KMS-11 (cell line): Measurements from ENCODE around the gene UNC119.

Source experiments
- H2AFZ ChIP-seq: fragments of 200-600 bp; sonication (generic); 2 replicates; pipeline ENCODE4 v1.6.1; 2016; ENCODE audit warnings: antibody characterized with exemption, mixed run types, low read depth
- H3K27ac ChIP-seq: fragments of 200-600 bp; sonication (generic); 2 replicates; pipeline ENCODE4 v1.6.1; 2016; ENCODE audit warnings: mild to moderate bottlenecking, mixed run types
- H3K27me3 ChIP-seq: fragments of 200-600 bp; sonication (generic); 2 replicates; pipeline ENCODE4 v1.6.1; 2017; ENCODE audit warnings: mild to moderate bottlenecking, low read depth, mixed run types, moderate library complexity; ENCODE audit not compliant: insufficient read depth
- H3K36me3 ChIP-seq: fragments of 200-600 bp; sonication (generic); 2 replicates; pipeline ENCODE4 v1.6.1; 2017; ENCODE audit warnings: mild to moderate bottlenecking, mixed run types; ENCODE audit not compliant: insufficient read depth
- H3K4me1 ChIP-seq: fragments of 200-600 bp; sonication (generic); 2 replicates; pipeline ENCODE4 v1.6.1; 2016; ENCODE audit warnings: mild to moderate bottlenecking, low read depth, mixed run types; ENCODE audit not compliant: poor library complexity, severe bottlenecking
- H3K4me2 ChIP-seq: fragments of 200-600 bp; sonication (generic); 2 replicates; pipeline ENCODE4 v1.7.0; 2016; ENCODE audit warnings: mild to moderate bottlenecking, mixed run types
- H3K4me3 ChIP-seq: fragments of 200-600 bp; sonication (generic); IDR thresholded peaks from 2 replicates; pipeline ENCODE4 v1.6.1; 2017; ENCODE audit warnings: low read depth, low read length, mixed read lengths; ENCODE audit not compliant: insufficient read depth
- H3K79me2 ChIP-seq: fragments of 200-600 bp; sonication (generic); 2 replicates; pipeline ENCODE4 v1.6.1; 2016; ENCODE audit warnings: low read depth, mixed run types; ENCODE audit not compliant: insufficient read depth
- H3K9ac ChIP-seq: fragments of 200-600 bp; sonication (generic); 2 replicates; pipeline ENCODE4 v1.6.1; 2016; ENCODE audit warnings: mild to moderate bottlenecking, mixed run types
- H4K20me1 ChIP-seq: fragments of 200-600 bp; sonication (generic); 2 replicates; pipeline ENCODE4 v1.6.1; 2016; ENCODE audit warnings: mild to moderate bottlenecking, mixed run types; ENCODE audit not compliant: insufficient read depth
- TF ChIP-seq, protein P1 (sequence below): fragments of 200-600 bp; sonication (generic); conservative IDR thresholded peaks from 2 replicates; pipeline ENCODE4 v1.6.1; 2017; ENCODE audit warnings: low read depth, mild to moderate bottlenecking, antibody characterized with exemption, low read length, moderate library complexity, mixed read lengths

UNC119 gene

DNA sequence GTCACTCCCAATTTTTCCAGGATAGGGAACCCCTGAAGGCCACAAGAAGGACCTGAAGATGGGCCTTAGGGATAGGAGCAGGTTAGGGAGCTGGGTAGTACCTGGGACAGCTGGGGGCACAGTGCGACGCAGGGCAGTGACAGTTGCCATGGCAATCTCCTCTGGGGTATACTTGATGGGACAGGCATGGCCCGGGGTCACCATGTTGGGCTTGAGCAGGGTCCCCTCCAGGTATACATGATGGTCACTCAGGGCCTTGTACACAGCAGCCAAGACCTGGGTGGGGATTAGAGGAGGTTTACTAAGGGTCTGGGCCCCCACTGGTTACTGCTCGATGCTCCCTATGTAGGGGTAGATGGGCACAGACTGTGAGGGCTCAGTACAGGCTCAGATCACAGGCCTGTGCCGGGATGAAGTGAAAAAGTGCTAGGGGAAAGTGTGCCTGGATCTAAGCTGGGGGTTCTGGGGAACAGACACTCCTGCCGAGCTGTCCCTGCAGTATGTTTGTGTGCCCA, 21.6 kb upstream of the UNC119 start:
- Histone ChIP-seq H3K27me3 (no peaks in the 10 kb centered on the region), H3K4me1 (peaks cover 32% of the 10 kb centered on the region), H3K27ac (no peak overlapping the region), H3K79me2 (peaks cover 20% of the 10 kb centered on the region), H3K4me2 (no peak overlapping the region), H3K9ac (no peak overlapping the region), H2AFZ (no peak overlapping the region), H3K36me3 (no peaks in the 10 kb centered on the region; the same call in 1 of the 2 replicates), H3K4me3 (no peak overlapping the region), H4K20me1 (no peaks in the 10 kb centered on the region)
- TF ChIP-seq, protein P1, sequence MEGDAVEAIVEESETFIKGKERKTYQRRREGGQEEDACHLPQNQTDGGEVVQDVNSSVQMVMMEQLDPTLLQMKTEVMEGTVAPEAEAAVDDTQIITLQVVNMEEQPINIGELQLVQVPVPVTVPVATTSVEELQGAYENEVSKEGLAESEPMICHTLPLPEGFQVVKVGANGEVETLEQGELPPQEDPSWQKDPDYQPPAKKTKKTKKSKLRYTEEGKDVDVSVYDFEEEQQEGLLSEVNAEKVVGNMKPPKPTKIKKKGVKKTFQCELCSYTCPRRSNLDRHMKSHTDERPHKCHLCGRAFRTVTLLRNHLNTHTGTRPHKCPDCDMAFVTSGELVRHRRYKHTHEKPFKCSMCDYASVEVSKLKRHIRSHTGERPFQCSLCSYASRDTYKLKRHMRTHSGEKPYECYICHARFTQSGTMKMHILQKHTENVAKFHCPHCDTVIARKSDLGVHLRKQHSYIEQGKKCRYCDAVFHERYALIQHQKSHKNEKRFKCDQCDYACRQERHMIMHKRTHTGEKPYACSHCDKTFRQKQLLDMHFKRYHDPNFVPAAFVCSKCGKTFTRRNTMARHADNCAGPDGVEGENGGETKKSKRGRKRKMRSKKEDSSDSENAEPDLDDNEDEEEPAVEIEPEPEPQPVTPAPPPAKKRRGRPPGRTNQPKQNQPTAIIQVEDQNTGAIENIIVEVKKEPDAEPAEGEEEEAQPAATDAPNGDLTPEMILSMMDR, result no peak

DNA sequence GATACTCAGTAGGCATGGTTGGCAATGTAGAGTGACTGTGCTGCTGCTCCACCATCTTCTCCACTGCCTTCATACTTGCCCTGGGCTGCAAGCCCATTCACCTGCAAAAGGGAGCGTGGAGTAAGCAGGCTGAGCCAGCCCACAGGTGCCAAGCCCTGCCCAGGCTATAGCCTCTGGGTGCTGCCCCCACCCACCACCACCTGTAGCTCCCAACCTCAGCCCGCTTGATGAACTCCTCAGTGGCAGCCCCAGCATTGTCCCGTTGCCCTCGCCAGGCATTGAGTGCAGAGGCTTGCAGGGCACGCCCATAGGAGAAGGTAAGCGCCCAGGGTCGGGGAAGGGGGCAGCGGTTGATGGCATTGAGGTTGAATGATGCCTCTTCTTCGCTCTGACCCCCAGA, 21.1 kb upstream of the UNC119 start:
- no peak overlapping the region for H3K27ac ChIP-seq
- H2AFZ ChIP-seq, result no peak overlapping the region
- H3K79me2 ChIP-seq, result peaks cover 25% of the 10 kb centered on the region
- H3K4me3 ChIP-seq, result no peak overlapping the region
- no peaks in the 10 kb centered on the region; the same call in 1 of the 2 replicates for H3K36me3 ChIP-seq
- TF ChIP-seq, protein P1, result no peak
- no peaks in the 10 kb centered on the region for H3K27me3 ChIP-seq
- H3K9ac ChIP-seq, result no peak overlapping the region
- peaks cover 37% of the 10 kb centered on the region for H3K4me1 ChIP-seq
- H4K20me1 ChIP-seq, result no peaks in the 10 kb centered on the region
- no peak overlapping the region for H3K4me2 ChIP-seq

DNA sequence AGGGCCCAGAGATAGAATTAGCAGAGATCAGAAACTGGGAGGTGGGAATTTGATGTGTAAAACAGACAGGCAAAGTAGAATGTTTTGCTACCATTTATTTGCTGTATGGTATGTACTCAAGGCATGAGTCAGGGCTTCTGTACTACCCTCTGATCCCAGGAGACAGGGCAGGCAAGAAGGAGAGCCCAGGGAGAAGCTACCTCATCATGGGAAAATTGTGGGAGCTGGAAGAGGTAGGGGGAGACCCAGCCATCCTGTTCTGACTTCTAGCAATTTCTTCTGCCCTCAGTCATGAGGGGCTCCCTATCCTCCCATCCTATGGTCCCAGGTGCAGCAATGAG, 20.6 kb upstream of the UNC119 start:
- Histone ChIP-seq H3K36me3 (no peaks in the 10 kb centered on the region), H4K20me1 (no peaks in the 10 kb centered on the region), H3K27ac (no peak overlapping the region), H3K27me3 (no peaks in the 10 kb centered on the region), H3K4me2 (no peak overlapping the region; the same call in 1 of the 2 replicates), H3K9ac (no peak overlapping the region), H3K4me3 (no peak overlapping the region), H3K4me1 (peaks cover 39% of the 10 kb centered on the region), H2AFZ (no peak overlapping the region), H3K79me2 (peaks cover 30% of the 10 kb centered on the region)
- TF ChIP-seq, protein P1, result no peak

DNA sequence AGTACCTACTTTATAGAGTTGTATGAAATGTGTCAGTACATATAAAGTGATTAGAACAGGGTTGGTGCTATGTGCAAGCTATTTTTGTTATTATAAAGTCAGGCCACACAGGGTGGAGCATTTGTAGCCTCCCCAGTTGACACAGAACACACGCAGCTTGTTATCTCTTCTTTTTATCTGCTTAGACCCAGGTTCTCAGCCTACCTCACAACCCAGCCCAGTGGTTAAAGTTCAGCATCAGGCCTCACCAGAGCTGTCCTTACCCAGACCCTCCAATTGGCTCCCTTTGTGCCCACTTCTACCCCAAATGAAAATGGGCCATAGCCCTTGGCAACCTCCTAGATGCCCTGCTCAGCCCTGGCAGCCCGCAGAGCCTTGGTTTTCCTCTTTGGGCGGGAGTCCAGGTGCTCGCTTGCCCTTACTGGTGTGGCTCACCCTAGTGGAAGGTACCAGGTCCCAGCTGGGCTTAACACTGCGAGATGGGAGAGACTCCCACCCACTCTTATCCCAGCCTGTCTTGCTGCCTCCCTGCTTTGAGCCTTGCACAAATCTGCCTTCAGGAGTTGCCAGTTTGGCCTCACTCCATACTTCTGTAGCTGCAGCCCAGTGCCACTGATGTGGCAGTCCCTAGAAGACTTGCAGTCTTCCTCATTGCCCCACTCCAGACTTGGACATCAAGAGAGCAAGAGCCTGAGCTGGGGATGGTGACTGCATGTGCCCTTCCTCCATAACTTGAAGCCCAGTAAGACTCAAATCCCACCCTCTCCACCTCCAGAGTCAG, 20.0 kb upstream of the UNC119 start:
- peak overlapping the region; percentile 89 for H2AFZ ChIP-seq
- H3K9ac ChIP-seq, result peak overlapping the region; percentile 57; the same call in 1 of the 2 replicates
- H3K4me2 ChIP-seq, result peak overlapping the region; percentile 85

More for the DNA sequence above, 20.0 kb upstream of the UNC119 start:
- peaks cover 41% of the 10 kb centered on the region for H3K4me1 ChIP-seq
- H3K27ac ChIP-seq, result peak overlapping the region; percentile 27; the same call in 1 of the 2 replicates
- no peaks in the 10 kb centered on the region for H4K20me1 ChIP-seq
- H3K79me2 ChIP-seq, result peaks cover 33% of the 10 kb centered on the region
- H3K36me3 ChIP-seq, result no peaks in the 10 kb centered on the region
- no peaks in the 10 kb centered on the region for H3K27me3 ChIP-seq
- H3K4me3 ChIP-seq, result no peak overlapping the region
- TF ChIP-seq, protein P1, result no peak
